Adrenal gland (tissue), 5 donors: ENCODE measurements around the gene SSTR1.

Source experiments
- POLR2A ChIP-seq, 2 donors: fragments of 450-650 bp; IDR thresholded peaks; one replicate each; pipeline ENCODE4 v1.6.1; 2017; ENCODE audit warnings: antibody characterized with exemption in 2 of 2, mild to moderate bottlenecking in 2 of 2, moderate library complexity in 1 of 2
- TF ChIP-seq, protein P1 (sequence below), 6 experiments: fragments of 450-650 bp in 4 of 6; fragments of 200-600 bp in 2 of 6; sonication (generic) in 1 of 6; IDR thresholded peaks; 1 replicate in 5 of 6; 2 replicates in 1 of 6; pipeline versions ENCODE4 v1.5.1 to v1.8.0; 2016 to 2021; ENCODE audit warnings: antibody characterized with exemption in 6 of 6, mild to moderate bottlenecking in 2 of 6, moderate library complexity in 1 of 6
- donor health status: DM: no; HTN: no; CAD: no.

- no peak for TF ChIP-seq POLR2A (IDR thresholded peaks at IDR 0.05)
- TF ChIP-seq, protein P1, sequence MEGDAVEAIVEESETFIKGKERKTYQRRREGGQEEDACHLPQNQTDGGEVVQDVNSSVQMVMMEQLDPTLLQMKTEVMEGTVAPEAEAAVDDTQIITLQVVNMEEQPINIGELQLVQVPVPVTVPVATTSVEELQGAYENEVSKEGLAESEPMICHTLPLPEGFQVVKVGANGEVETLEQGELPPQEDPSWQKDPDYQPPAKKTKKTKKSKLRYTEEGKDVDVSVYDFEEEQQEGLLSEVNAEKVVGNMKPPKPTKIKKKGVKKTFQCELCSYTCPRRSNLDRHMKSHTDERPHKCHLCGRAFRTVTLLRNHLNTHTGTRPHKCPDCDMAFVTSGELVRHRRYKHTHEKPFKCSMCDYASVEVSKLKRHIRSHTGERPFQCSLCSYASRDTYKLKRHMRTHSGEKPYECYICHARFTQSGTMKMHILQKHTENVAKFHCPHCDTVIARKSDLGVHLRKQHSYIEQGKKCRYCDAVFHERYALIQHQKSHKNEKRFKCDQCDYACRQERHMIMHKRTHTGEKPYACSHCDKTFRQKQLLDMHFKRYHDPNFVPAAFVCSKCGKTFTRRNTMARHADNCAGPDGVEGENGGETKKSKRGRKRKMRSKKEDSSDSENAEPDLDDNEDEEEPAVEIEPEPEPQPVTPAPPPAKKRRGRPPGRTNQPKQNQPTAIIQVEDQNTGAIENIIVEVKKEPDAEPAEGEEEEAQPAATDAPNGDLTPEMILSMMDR (IDR thresholded peaks at IDR 0.05) = no peak
Measured at GRCh38 chr14:38209572-38210557, 2.2 kb downstream of the SSTR1 start.
